Esophagus squamous epithelium (tissue), 5 donors: ENCODE data around the gene NCOA7. TPM values are rescaled to one million over a fixed set of nuclear protein-coding genes. Genes with fewer than 3 reads are reported as not detected.
"Not testable (repeated sequence)": the region's sequence is repeated elsewhere in the genome, so short reads cannot be mapped to it uniquely, and the experiment has no call there.

Experiments
- DNase-seq: peaks from one replicate; lab custom pipeline; 2025; lab: John Stamatoyannopoulos, UW
- H3K27ac ChIP-seq, 4 donors: fragments of 200-600 bp; sonication (generic); one replicate each; pipeline ENCODE4 v1.5.1; 2016 to 2019; ENCODE audit warnings: mild to moderate bottlenecking in 1 of 4
- H3K27me3 ChIP-seq, 4 donors: fragments of 200-600 bp; sonication (generic); 1 replicate in 3 of 4; 2 replicates in 1 of 4; pipeline versions ENCODE4 v1.5.1 to v1.6.0; 2017 to 2021; ENCODE audit warnings: antibody characterized with exemption in 1 of 4
- H3K36me3 ChIP-seq, 3 donors: fragments of 200-600 bp; sonication (generic); one replicate each; pipeline ENCODE4 v1.5.1; 2016 to 2019
- H3K4me1 ChIP-seq, 3 donors: fragments of 200-600 bp; sonication (generic); one replicate each; pipeline ENCODE4 v1.5.1; 2017 to 2019
- H3K4me3 ChIP-seq, 4 donors: fragments of 200-600 bp; sonication (generic); 1 replicate in 3 of 4; 2 replicates in 1 of 4; pipeline ENCODE4 v1.5.1; 2016 to 2019; ENCODE audit warnings: mild to moderate bottlenecking in 2 of 4, moderate library complexity in 1 of 4
- H3K9me3 ChIP-seq, 3 donors: fragments of 200-600 bp; sonication (generic); one replicate each; pipeline ENCODE4 v1.5.1; 2016 to 2019
- CTCF ChIP-seq, 6 experiments: fragments of 450-650 bp in 4 of 6; fragments of 200-600 bp in 2 of 6; sonication (generic) in 2 of 6; IDR thresholded peaks; one replicate each; pipeline ENCODE4 v1.5.1; 2016 to 2019; ENCODE audit warnings: antibody characterized with exemption in 6 of 6, mild to moderate bottlenecking in 4 of 6, moderate library complexity in 4 of 6
- POLR2A ChIP-seq, 4 donors: fragments of 450-650 bp; IDR thresholded peaks; one replicate each; pipeline ENCODE4 v1.6.1; 2017; ENCODE audit warnings: antibody characterized with exemption in 4 of 4, mild to moderate bottlenecking in 4 of 4, moderate library complexity in 3 of 4
- WGBS, 2 donors: methylation state at CpG; one replicate each; pipeline ENCODE4 v1.1.5; 2018; 5-methylcytosine and 5-hydroxymethylcytosine counted together
- intact Hi-C: fragments of 100-400 bp; cut with DNase I; formaldehyde crosslinking; loops from one replicate; pipeline ENCODE4 v1.15.0; 2022
- total RNA-seq, 4 donors: library from RNA; depleted of rRNA; stranded (reverse); fragments of >200 nt; gene quantifications; one replicate each; pipeline ENCODE4 v1.1.0, GENCODE V29; 2016
- donor health status: DM: yes; HTN: yes; CAD: no.

The NCOA7 gene
- total RNA-seq, 4 donors from 2014 or later, result 30.9 to 85.1 (median 45.8) TPM

- peak overlapping the region in 1 of 4 donors; percentile 18 for H3K27ac ChIP-seq
- H3K36me3 ChIP-seq, result peaks cover 0 to 38% (median 0%) of the 10 kb centered on the region in 3 donors
- TF ChIP-seq CTCF (IDR thresholded peaks at IDR 0.05), result peak; percentile 49 to 70 (median 56)
- TF ChIP-seq POLR2A (IDR thresholded peaks at IDR 0.05), result no peak
- intact Hi-C loops, result no loop called here
- no peaks in the 10 kb centered on the region for H3K27me3 ChIP-seq
- DNase-seq, result no peak
- no peak overlapping the region for H3K4me3 ChIP-seq
- WGBS, 2 donors, result 70 to 71% methylated on average over 5 of the region's 5 CpGs
- H3K9me3 ChIP-seq, result no peaks in the 10 kb centered on the region
- peaks cover 0 to 15% (median 4%) of the 10 kb centered on the region in 3 donors for H3K4me1 ChIP-seq
These were observed 115.6 kb downstream of the NCOA7 start for GRCh38 chr6:125906158-125906998.

- H3K27ac ChIP-seq, result peak overlapping the region in 1 of 4 donors; percentile 27
- H3K4me3 ChIP-seq, result no peak overlapping the region
- WGBS, 2 donors, result 16 to 21% methylated on average over 3 of the region's 3 CpGs
- no peaks in the 10 kb centered on the region for H3K9me3 ChIP-seq
- H3K27me3 ChIP-seq, result no peaks in the 10 kb centered on the region
- intact Hi-C loops, result no loop called here
- H3K4me1 ChIP-seq, result peaks cover 0 to 20% (median 4%) of the 10 kb centered on the region in 3 donors
- peaks cover 0 to 32% (median 0%) of the 10 kb centered on the region in 3 donors for H3K36me3 ChIP-seq
- TF ChIP-seq CTCF (IDR thresholded peaks at IDR 0.05) (no peak), POLR2A (IDR thresholded peaks at IDR 0.05) (no peak)
- DNase-seq, result no peak
These were observed 119.8 kb downstream of the NCOA7 start for GRCh38 chr6:125910527-125910926.

DNA sequence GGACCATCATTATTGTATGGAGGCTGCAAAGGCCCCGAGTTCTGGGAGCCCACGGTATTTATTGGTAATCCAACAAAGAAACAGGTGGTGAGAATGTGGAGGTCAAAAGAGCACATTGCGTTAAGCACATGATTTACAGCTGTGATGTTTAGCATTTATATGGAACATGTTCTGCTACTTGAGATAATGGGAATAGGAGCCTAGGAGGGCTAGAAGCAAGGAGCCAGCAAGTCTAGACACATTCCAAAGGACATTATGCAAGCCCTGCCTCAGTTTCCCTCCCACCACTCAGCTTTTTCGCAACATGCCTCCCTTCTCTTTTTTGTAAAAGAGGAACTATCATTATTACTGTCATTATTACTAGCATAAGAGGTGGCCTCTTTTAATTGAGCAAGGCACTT lies 120.3 kb downstream of the NCOA7 start:
- H3K27me3 ChIP-seq, H3K4me3 ChIP-seq, DNase-seq, intact Hi-C loops, H3K9me3 ChIP-seq: not testable (repeated sequence)
- H3K36me3 ChIP-seq, result peaks cover 0 to 37% (median 0%) of the 10 kb centered on the region in 3 donors
- peak overlapping the region in 1 of 4 donors; percentile 21 for H3K27ac ChIP-seq
- 75 to 79% methylated on average over 4 of the region's 4 CpGs for WGBS, 2 donors
- peaks cover 0 to 20% (median 4%) of the 10 kb centered on the region in 3 donors for H3K4me1 ChIP-seq

DNA sequence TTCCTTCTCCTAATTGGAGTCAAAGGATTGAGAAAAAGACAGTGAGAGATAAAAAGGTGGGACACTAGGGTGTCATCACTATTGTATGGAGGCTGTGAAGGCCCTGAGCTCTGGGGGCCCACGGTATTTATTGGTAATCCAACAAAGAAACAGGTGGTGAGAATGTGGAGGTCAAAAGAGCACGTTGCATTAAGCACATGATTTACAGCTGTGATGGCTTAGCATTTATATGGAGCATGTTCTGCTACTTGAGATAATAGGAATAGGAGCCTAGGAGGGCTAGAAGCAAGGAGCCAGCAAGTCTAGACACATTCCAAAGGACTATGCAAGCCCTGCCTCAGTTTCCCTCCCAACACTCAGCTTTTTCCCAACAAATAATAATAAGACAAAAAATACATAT lies 121.7 kb downstream of the NCOA7 start:
- Histone ChIP-seq H3K36me3 (peaks cover 0 to 45% (median 0%) of the 10 kb centered on the region in 3 donors), H3K4me1 (peaks cover 0 to 20% (median 4%) of the 10 kb centered on the region in 3 donors)
- DNase-seq, intact Hi-C loops, H3K4me3 ChIP-seq, H3K27me3 ChIP-seq, H3K9me3 ChIP-seq, H3K27ac ChIP-seq: not testable (repeated sequence)
- 84 to 87% methylated on average over 2 of the region's 2 CpGs for WGBS, 2 donors

GRCh38 chr6:125913145-125913544 lies 122.4 kb downstream of the NCOA7 start:
- DNase-seq, result no peak
- intact Hi-C loops, result no loop called here
- H3K9me3 ChIP-seq, result no peaks in the 10 kb centered on the region
- H3K36me3 ChIP-seq, result peaks cover 0 to 44% (median 0%) of the 10 kb centered on the region in 3 donors
- H3K27me3 ChIP-seq, result no peaks in the 10 kb centered on the region
- 100% methylated on average over 1 of the region's 1 CpG for WGBS, 2 donors
- H3K27ac ChIP-seq, result peak overlapping the region; percentile 24 to 66 (median 40)
- no peak overlapping the region for H3K4me3 ChIP-seq
- peaks cover 0 to 26% (median 10%) of the 10 kb centered on the region in 3 donors for H3K4me1 ChIP-seq
- TF ChIP-seq CTCF (IDR thresholded peaks at IDR 0.05) (no peak), POLR2A (IDR thresholded peaks at IDR 0.05) (no peak)

DNA sequence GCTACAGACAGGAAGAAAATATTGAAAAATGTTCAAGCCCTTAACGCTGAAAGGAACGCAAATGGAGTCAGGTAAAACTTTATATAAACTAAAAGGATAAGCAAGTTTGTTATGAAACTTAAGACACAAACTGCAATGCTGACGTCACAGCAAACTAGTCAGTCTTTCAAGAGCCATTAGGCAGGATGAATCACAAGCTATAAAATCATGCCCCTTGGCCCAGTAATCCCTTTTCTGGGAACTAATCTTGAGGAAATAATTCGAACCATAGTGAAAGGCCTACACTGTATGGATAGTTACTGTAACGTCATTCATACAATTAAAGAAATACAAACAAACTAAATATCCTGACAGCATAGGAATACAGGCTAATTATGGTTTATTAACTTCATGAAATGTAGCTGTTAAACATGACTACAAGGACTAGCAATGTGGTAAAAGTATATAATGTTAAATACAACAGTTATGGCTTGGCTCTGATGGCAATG lies 123.1 kb downstream of the NCOA7 start:
- no peaks in the 10 kb centered on the region for H3K9me3 ChIP-seq
- peaks cover 0 to 34% (median 16%) of the 10 kb centered on the region in 3 donors for H3K4me1 ChIP-seq
- H3K36me3 ChIP-seq, result peaks cover 0 to 38% (median 0%) of the 10 kb centered on the region in 3 donors
- H3K27ac ChIP-seq, result peak overlapping the region; percentile 27 to 66 (median 40)
- intact Hi-C loops, result no loop called here
- no peaks in the 10 kb centered on the region for H3K27me3 ChIP-seq
- H3K4me3 ChIP-seq, result no peak overlapping the region
- TF ChIP-seq CTCF (IDR thresholded peaks at IDR 0.05) (no peak), POLR2A (IDR thresholded peaks at IDR 0.05) (no peak)
- DNase-seq, result no peak
- WGBS, 2 donors, result 22 to 37% methylated on average over 5 of the region's 5 CpGs
